H1 (cell line): ENCODE measurements around the gene TSHZ2. TPM values are rescaled to one million over a fixed set of nuclear protein-coding genes. Genes with fewer than 3 reads are reported as not detected.

Experiments
- CTCF ChIA-PET: fragments of 300-600 bp; sonication (Branson Sonifier 250); formaldehyde crosslinking; loops from one replicate; lab custom pipeline; 2021; ENCODE audit not compliant: partially characterized antibody; lab: Charles Lee
- POLR2A ChIA-PET: fragments of 300-600 bp; sonication (Branson Sonifier 250); formaldehyde crosslinking; loops from one replicate; lab custom pipeline; 2021; ENCODE audit warnings: inconsistent platforms; ENCODE audit not compliant: partially characterized antibody; lab: Charles Lee
- DNase-seq, 2 experiments: peaks; one replicate each; pipeline versions ENCODE4 v3.0.0 to v3.0.0-alpha.2; 2010 to 2022; ENCODE audit warnings: low spot score in 2 of 2, low read depth in 1 of 2, mixed read lengths in 1 of 2
- FAIRE-seq: peaks from 2 replicates; lab custom pipeline; 2011; peaks lifted over from hg19 to GRCh38; lab: Jason Lieb, UNC
- H2AFZ ChIP-seq: 2 replicates; pipeline ENCODE4 v1.8.1; 2012; ENCODE audit warnings: low read length, inconsistent platforms
- H2AK5ac ChIP-seq: 2 replicates; pipeline ENCODE4 v1.6.1; 2013; ENCODE audit warnings: low read depth, low read length
- H2BK120ac ChIP-seq: replicated peaks from 2 replicates; pipeline ENCODE3; 2013; ENCODE audit warnings: low read depth, low read length, inconsistent platforms
- H2BK12ac ChIP-seq: 2 replicates; pipeline ENCODE4 v1.6.1; 2013; ENCODE audit warnings: low read depth, low read length
- H2BK15ac ChIP-seq: 2 replicates; pipeline ENCODE4 v1.6.1; 2013; ENCODE audit warnings: low read length
- H2BK20ac ChIP-seq: 2 replicates; pipeline ENCODE4 v1.6.1; 2013; ENCODE audit warnings: low read length
- H2BK5ac ChIP-seq: 2 replicates; pipeline ENCODE4 v1.6.1; 2013; ENCODE audit warnings: low read depth, low read length
- H3K14ac ChIP-seq: 2 replicates; pipeline ENCODE4 v1.6.1; 2013; ENCODE audit warnings: inconsistent platforms; ENCODE audit not compliant: insufficient read length
- H3K18ac ChIP-seq: 2 replicates; pipeline ENCODE4 v1.6.1; 2013; ENCODE audit warnings: low read length; ENCODE audit errors: extremely low read depth
- H3K23ac ChIP-seq: 2 replicates; pipeline ENCODE4 v1.6.1; 2013; ENCODE audit warnings: inconsistent platforms; ENCODE audit not compliant: insufficient read length
- H3K23me2 ChIP-seq: 2 replicates; pipeline ENCODE4 v1.6.1; 2013; ENCODE audit warnings: low read depth, low read length
- H3K27ac ChIP-seq: 2 replicates; pipeline ENCODE4 v1.6.1; 2011; ENCODE audit warnings: low read depth, low read length, inconsistent platforms
- H3K27me3 ChIP-seq, 4 experiments: replicated peaks in 1 of 4; 1 replicate in 1 of 4; 2 replicates in 3 of 4; pipeline versions ENCODE4 v1.6.1 to v1.8.1; 2011 to 2013; ENCODE audit warnings: low read length in 3 of 4, mild to moderate bottlenecking in 3 of 4, inconsistent platforms in 2 of 4, mixed read lengths in 2 of 4, moderate library complexity in 1 of 4; ENCODE audit not compliant: control insufficient read depth in 3 of 4, insufficient read depth in 3 of 4; ENCODE audit errors: extremely low read depth in 1 of 4
- H3K36me3 ChIP-seq, 4 experiments: 2 replicates each; pipeline versions ENCODE4 v1.6.1 to v1.8.1; 2011 to 2013; ENCODE audit warnings: mild to moderate bottlenecking in 4 of 4, low read length in 3 of 4, moderate library complexity in 2 of 4, control low read depth in 1 of 4, inconsistent platforms in 1 of 4; ENCODE audit not compliant: insufficient read depth in 4 of 4, control insufficient read depth in 2 of 4
- H3K4ac ChIP-seq: replicated peaks from 2 replicates; pipeline ENCODE3; 2013; ENCODE audit warnings: low read length, low read depth, mixed read lengths, inconsistent platforms; ENCODE audit not compliant: insufficient read length
- H3K4me1 ChIP-seq, 4 experiments: replicated peaks in 1 of 4; 1 replicate in 1 of 4; 2 replicates in 3 of 4; pipeline versions ENCODE4 v1.6.1 to v1.8.1; 2011 to 2013; ENCODE audit warnings: low read length in 3 of 4, inconsistent platforms in 2 of 4, mixed read lengths in 1 of 4; ENCODE audit not compliant: insufficient read depth in 4 of 4, control insufficient read depth in 3 of 4
- H3K4me2 ChIP-seq, 2 experiments: 2 replicates each; pipeline versions ENCODE4 v1.6.1 to v1.8.1; 2011 to 2013; ENCODE audit warnings: low read depth in 2 of 2, low read length in 2 of 2, control low read depth in 1 of 2, inconsistent platforms in 1 of 2, mild to moderate bottlenecking in 1 of 2; ENCODE audit not compliant: insufficient read depth in 1 of 2
- H3K4me3 ChIP-seq, 4 experiments: fragments of 200-600, 300-600 bp in 1 of 4; sonication (generic), shearing (Covaris generic), sonication (Bioruptor Twin) in 1 of 4; 2 replicates each; pipeline versions ENCODE4 v1.5.1 to v1.8.1; 2011 to 2016; ENCODE audit warnings: low read length in 4 of 4, low read depth in 3 of 4, control low read depth in 2 of 4, inconsistent platforms in 2 of 4, mild to moderate bottlenecking in 2 of 4, mixed read lengths in 1 of 4, moderate library complexity in 1 of 4; ENCODE audit not compliant: insufficient read depth in 2 of 4; ENCODE audit errors: extremely low read depth in 1 of 4
- H3K56ac ChIP-seq: replicated peaks from 2 replicates; pipeline ENCODE3; 2013; ENCODE audit warnings: low read depth, mild to moderate bottlenecking, mixed read lengths, low read length, inconsistent platforms; ENCODE audit not compliant: insufficient read length
- H3K79me1 ChIP-seq: 2 replicates; pipeline ENCODE4 v1.6.1; 2013; ENCODE audit warnings: low read depth, low read length, control low read depth
- H3K79me2 ChIP-seq, 2 experiments: 2 replicates each; pipeline versions ENCODE4 v1.6.1 to v1.8.1; 2012 to 2013; ENCODE audit warnings: low read length in 2 of 2, mild to moderate bottlenecking in 2 of 2, inconsistent platforms in 1 of 2; ENCODE audit not compliant: insufficient read depth in 2 of 2, control insufficient read depth in 1 of 2
- H3K9ac ChIP-seq, 4 experiments: replicated peaks in 1 of 4; 1 replicate in 1 of 4; 2 replicates in 3 of 4; pipeline versions ENCODE4 v1.6.1 to v1.8.1; 2011 to 2013; ENCODE audit warnings: low read depth in 3 of 4, low read length in 3 of 4, control low read depth in 2 of 4, mild to moderate bottlenecking in 2 of 4, moderate library complexity in 2 of 4, inconsistent platforms in 1 of 4; ENCODE audit errors: extremely low read depth in 1 of 4
- H3K9me3 ChIP-seq, 2 experiments: 2 replicates each; pipeline versions ENCODE4 v1.6.1 to v1.8.1; 2012 to 2013; ENCODE audit warnings: mild to moderate bottlenecking in 2 of 2, moderate library complexity in 2 of 2, control low read depth in 1 of 2, inconsistent platforms in 1 of 2, low read depth in 1 of 2, low read length in 1 of 2, mixed read lengths in 1 of 2; ENCODE audit not compliant: insufficient read depth in 2 of 2
- H4K20me1 ChIP-seq, 2 experiments: replicated peaks in 1 of 2; 2 replicates each; pipeline versions ENCODE3 to v1.8.1; 2011 to 2013; ENCODE audit warnings: inconsistent platforms in 2 of 2, low read length in 2 of 2, mild to moderate bottlenecking in 1 of 2; ENCODE audit not compliant: insufficient read depth in 2 of 2, control insufficient read depth in 1 of 2
- H4K5ac ChIP-seq: 2 replicates; pipeline ENCODE4 v1.6.1; 2013; ENCODE audit warnings: low read length, low read depth, mixed read lengths, inconsistent platforms; ENCODE audit not compliant: insufficient read length
- H4K8ac ChIP-seq: 2 replicates; pipeline ENCODE4 v1.8.0; 2013; ENCODE audit warnings: mild to moderate bottlenecking, moderate library complexity, low read length, inconsistent platforms; ENCODE audit not compliant: insufficient read depth; ENCODE audit errors: extremely low read depth
- H4K91ac ChIP-seq: replicated peaks from 2 replicates; pipeline ENCODE3; 2013; ENCODE audit warnings: low read length, mixed read lengths, inconsistent platforms; ENCODE audit not compliant: insufficient read length
- EP300 ChIP-seq, 2 experiments: IDR thresholded peaks; 1 replicate in 1 of 2; 2 replicates in 1 of 2; pipeline ENCODE4 v1.6.1; 2011 to 2012; ENCODE audit warnings: low read depth in 2 of 2, low read length in 2 of 2, mild to moderate bottlenecking in 2 of 2, borderline replicate concordance in 1 of 2, inconsistent platforms in 1 of 2, moderate library complexity in 1 of 2
- POLR2A ChIP-seq, 2 experiments: IDR thresholded peaks; 1 replicate in 1 of 2; 2 replicates in 1 of 2; pipeline ENCODE4 v1.6.1; 2011; ENCODE audit warnings: low read depth in 2 of 2, low read length in 2 of 2, mild to moderate bottlenecking in 2 of 2; ENCODE audit errors: control extremely low read depth in 1 of 2
- SP4 ChIP-seq: IDR thresholded peaks from 2 replicates; pipeline ENCODE4 v1.6.1; 2012; ENCODE audit warnings: low read length, inconsistent platforms
- YY1 ChIP-seq: IDR thresholded peaks from 2 replicates; pipeline ENCODE4 v1.6.1; 2011; ENCODE audit warnings: low read depth, mild to moderate bottlenecking, low read length
- WGBS, 2 experiments: shearing (Covaris generic) in 1 of 2; methylation state at CpG; one replicate each; pipeline versions ENCODE4 v1.1.6 to v1.1.7; 2013 to 2015; ENCODE audit warnings: low lambda C conversion rate in 2 of 2, mixed read lengths in 2 of 2, inconsistent platforms in 1 of 2, low coverage in 1 of 2, missing lambda C conversion rate in 1 of 2; ENCODE audit not compliant: insufficient replicate concordance in 2 of 2, insufficient coverage in 1 of 2, insufficient read length in 1 of 2; ENCODE audit errors: extremely low coverage in 1 of 2, missing lambda C conversion rate in 1 of 2; 5-methylcytosine and 5-hydroxymethylcytosine counted together
- polyA plus RNA-seq, 7 experiments: library from polyadenylated mRNA; depleted of rRNA in 3 of 7; stranded (reverse) in 5 of 7; unstranded in 2 of 7; fragments of >200 nt in 5 of 7; fragments of 200-250 nt in 2 of 7; gene quantifications; 1 replicate in 5 of 7; 2 replicates in 1 of 7; 4 replicates in 1 of 7; pipeline versions ENCODE4 v1.2.1 to v1.2.3, GENCODE V29; 2011 to 2013; ENCODE audit warnings: missing spikeins in 2 of 7, mixed read lengths in 2 of 7
- total RNA-seq: library from RNA; stranded (reverse); fragmentation: NEBNext Ultra II Directional; extraction: Animal tissue kit (Norgen Biotek cat#: 25700); gene quantifications from 2 replicates; pipeline ENCODE4 v1.2.1, GENCODE V29; 2021

The TSHZ2 gene
- total and polyA plus RNA-seq, 2 of the 8 experiments (the other 6 are each of a cell fraction or from before 2014, with no cell fraction given): 0.14 to 0.30 TPM

- no peak overlapping the region for H3K9ac ChIP-seq
- no peak overlapping the region for H3K4ac ChIP-seq
- H3K27me3 ChIP-seq: no peaks in the 10 kb centered on the region
- no peak for DNase-seq
- H2AFZ ChIP-seq: no peak overlapping the region
- H2BK20ac ChIP-seq: no peak overlapping the region
- no peaks in the 10 kb centered on the region for H3K79me2 ChIP-seq
- no peaks in the 10 kb centered on the region for H4K20me1 ChIP-seq
- no peak overlapping the region for H2BK12ac ChIP-seq
- no peaks in the 10 kb centered on the region for H3K79me1 ChIP-seq
- H4K91ac ChIP-seq: no peak overlapping the region
- H3K18ac ChIP-seq: no peak overlapping the region
- no peak overlapping the region for H2BK120ac ChIP-seq
- CTCF ChIA-PET: interaction anchor here (0.8 to 1.4 kb wide), 2 partner anchors 21 to 26 kb away, joined by 3 read pairs; no protein-coding TSS in a partner anchor
- POLR2A ChIA-PET: no interaction called here
- no peak overlapping the region for H4K8ac ChIP-seq
- H2BK5ac ChIP-seq: no peak overlapping the region
- no peak overlapping the region for H3K56ac ChIP-seq
- H3K14ac ChIP-seq: no peak overlapping the region
- no peaks in the 10 kb centered on the region for H3K9me3 ChIP-seq
- H3K23ac ChIP-seq: no peak overlapping the region
- H4K5ac ChIP-seq: no peak overlapping the region
- H3K4me2 ChIP-seq: no peak overlapping the region
- FAIRE-seq: no peak
- no peaks in the 10 kb centered on the region for H3K36me3 ChIP-seq
- TF ChIP-seq EP300 (IDR thresholded peaks at IDR 0.05; ENCODE audit: borderline replicate concordance in 1 of 2, low read depth in 2 of 2, low read length in 2 of 2): no peak
- TF ChIP-seq YY1: no peak
- no peak for TF ChIP-seq SP4
- TF ChIP-seq POLR2A (IDR thresholded peaks at IDR 0.05; ENCODE audit: control extremely low read depth in 1 of 2, low read depth in 2 of 2, low read length in 2 of 2): no peak
- H3K4me1 ChIP-seq: no peaks in the 10 kb centered on the region
- no peaks in the 10 kb centered on the region for H3K23me2 ChIP-seq
- H2BK15ac ChIP-seq: no peak overlapping the region
- 86% methylated on average over 2 of the region's 2 CpGs; no CpG with 5 or more reads in 1 of the 2 experiments for WGBS, 2 experiments
- H2AK5ac ChIP-seq: no peak overlapping the region
- H3K27ac ChIP-seq: no peak overlapping the region
- H3K4me3 ChIP-seq: no peak overlapping the region
These were observed 467.5 kb downstream of the TSHZ2 start for GRCh38 chr20:53439616-53440015.
